22Rv1 (cell line): Measurements from ENCODE around the gene NDUFB4.

Experiments
- ZFX ChIP-seq: fragments of 450-650 bp; IDR thresholded peaks from 2 replicates; pipeline ENCODE4 v1.6.1; 2017; ENCODE audit warnings: antibody characterized with exemption, borderline replicate concordance
- TF ChIP-seq, protein P1 (sequence below): fragments of 450-650 bp; IDR thresholded peaks from 2 replicates; pipeline ENCODE4 v1.5.1; 2017; ENCODE audit warnings: mild to moderate bottlenecking

DNA sequence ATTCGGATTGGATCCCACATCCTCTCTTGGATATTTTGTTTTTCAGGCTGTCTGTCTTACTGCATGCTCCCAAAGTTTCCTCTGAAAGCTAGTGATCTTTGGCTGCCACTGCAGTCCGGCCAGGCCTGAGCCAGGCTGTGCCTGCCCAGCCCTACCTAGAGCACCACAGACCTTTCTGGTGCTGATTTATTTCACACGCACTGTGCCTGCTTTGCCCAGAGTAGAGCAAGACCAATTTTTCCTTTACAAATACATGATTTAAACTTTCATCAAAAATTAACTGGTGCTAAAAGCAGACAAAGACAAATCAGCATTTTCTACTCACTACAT is 28.0 kb upstream of the NDUFB4 start:
- TF ChIP-seq, protein P1, sequence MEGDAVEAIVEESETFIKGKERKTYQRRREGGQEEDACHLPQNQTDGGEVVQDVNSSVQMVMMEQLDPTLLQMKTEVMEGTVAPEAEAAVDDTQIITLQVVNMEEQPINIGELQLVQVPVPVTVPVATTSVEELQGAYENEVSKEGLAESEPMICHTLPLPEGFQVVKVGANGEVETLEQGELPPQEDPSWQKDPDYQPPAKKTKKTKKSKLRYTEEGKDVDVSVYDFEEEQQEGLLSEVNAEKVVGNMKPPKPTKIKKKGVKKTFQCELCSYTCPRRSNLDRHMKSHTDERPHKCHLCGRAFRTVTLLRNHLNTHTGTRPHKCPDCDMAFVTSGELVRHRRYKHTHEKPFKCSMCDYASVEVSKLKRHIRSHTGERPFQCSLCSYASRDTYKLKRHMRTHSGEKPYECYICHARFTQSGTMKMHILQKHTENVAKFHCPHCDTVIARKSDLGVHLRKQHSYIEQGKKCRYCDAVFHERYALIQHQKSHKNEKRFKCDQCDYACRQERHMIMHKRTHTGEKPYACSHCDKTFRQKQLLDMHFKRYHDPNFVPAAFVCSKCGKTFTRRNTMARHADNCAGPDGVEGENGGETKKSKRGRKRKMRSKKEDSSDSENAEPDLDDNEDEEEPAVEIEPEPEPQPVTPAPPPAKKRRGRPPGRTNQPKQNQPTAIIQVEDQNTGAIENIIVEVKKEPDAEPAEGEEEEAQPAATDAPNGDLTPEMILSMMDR = no peak
- no peak for TF ChIP-seq ZFX
